Body of pancreas (tissue), 4 donors: Measurements from ENCODE around the gene MTA3.

Experiments
- POLR2A ChIP-seq, 3 donors: fragments of 450-650 bp; IDR thresholded peaks; one replicate each; pipeline ENCODE4 v1.6.1; 2016; ENCODE audit warnings: antibody characterized with exemption in 3 of 3, mild to moderate bottlenecking in 2 of 3
- TF ChIP-seq, protein P1 (sequence below), 7 experiments: fragments of 450-650 bp in 4 of 7; fragments of 200-600 bp in 3 of 7; sonication (generic) in 3 of 7; IDR thresholded peaks; one replicate each; pipeline ENCODE4 v1.5.1; 2016 to 2019; ENCODE audit warnings: antibody characterized with exemption in 7 of 7

DNA sequence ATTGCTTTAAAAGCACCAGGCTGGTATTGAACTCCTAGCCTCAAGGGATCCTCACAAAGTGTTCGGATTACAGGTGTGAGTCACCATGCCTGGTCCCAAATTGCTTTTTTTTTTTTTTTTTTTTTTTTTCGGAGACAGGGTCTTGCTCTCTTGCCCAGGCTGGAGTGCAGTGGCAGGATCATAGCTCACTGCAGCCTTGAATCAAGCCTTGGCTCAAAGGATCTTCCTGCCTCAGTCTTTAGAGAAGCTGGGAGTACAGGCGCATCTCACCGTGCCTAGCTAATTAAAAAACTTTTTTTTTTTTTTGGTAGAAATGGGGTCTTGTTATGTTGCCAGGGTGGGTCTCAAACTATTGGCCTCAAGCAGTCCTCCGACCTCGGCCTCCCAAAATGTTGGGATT, 12.8 kb downstream of the MTA3 start:
- TF ChIP-seq POLR2A (IDR thresholded peaks at IDR 0.05), result no peak
- TF ChIP-seq, protein P1, sequence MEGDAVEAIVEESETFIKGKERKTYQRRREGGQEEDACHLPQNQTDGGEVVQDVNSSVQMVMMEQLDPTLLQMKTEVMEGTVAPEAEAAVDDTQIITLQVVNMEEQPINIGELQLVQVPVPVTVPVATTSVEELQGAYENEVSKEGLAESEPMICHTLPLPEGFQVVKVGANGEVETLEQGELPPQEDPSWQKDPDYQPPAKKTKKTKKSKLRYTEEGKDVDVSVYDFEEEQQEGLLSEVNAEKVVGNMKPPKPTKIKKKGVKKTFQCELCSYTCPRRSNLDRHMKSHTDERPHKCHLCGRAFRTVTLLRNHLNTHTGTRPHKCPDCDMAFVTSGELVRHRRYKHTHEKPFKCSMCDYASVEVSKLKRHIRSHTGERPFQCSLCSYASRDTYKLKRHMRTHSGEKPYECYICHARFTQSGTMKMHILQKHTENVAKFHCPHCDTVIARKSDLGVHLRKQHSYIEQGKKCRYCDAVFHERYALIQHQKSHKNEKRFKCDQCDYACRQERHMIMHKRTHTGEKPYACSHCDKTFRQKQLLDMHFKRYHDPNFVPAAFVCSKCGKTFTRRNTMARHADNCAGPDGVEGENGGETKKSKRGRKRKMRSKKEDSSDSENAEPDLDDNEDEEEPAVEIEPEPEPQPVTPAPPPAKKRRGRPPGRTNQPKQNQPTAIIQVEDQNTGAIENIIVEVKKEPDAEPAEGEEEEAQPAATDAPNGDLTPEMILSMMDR (IDR thresholded peaks at IDR 0.05), result no peak
